Heart right ventricle (tissue), 16 donors: ENCODE data around the gene CYP2S1. TPM values are rescaled to one million over a fixed set of nuclear protein-coding genes. Genes with fewer than 3 reads are reported as not detected.

Experiments used
- ATAC-seq, 8 donors: fragments of 200-7000 bp; cut with Tn5 transposase; one replicate each; pipeline ENCODE4 v1.9.1; 2020; ENCODE audit warnings: mild to moderate bottlenecking in 8 of 8, moderate library complexity in 8 of 8, moderate number of reproducible peaks in 1 of 8
- DNase-seq, 2 donors: peaks; one replicate each; pipeline ENCODE4 v3.0.0-alpha.2; 2020
- H3K27ac ChIP-seq, 10 donors: fragments of 200-600 bp; sonication (generic) in 2 of 10; one replicate each; pipeline versions ENCODE4 v1.5.0 to v1.8.0; 2020 to 2022; ENCODE audit warnings: mild to moderate bottlenecking in 3 of 10
- H3K27me3 ChIP-seq, 7 donors: fragments of 200-600 bp; one replicate each; pipeline ENCODE4 v1.8.0; 2021 to 2022; ENCODE audit warnings: mild to moderate bottlenecking in 2 of 7
- H3K36me3 ChIP-seq, 9 donors: fragments of 200-600 bp; sonication (generic) in 1 of 9; one replicate each; pipeline versions ENCODE4 v1.5.0 to v1.8.0; 2020 to 2022; ENCODE audit warnings: mild to moderate bottlenecking in 2 of 9
- H3K4me1 ChIP-seq, 9 donors: fragments of 200-600 bp; sonication (generic) in 1 of 9; one replicate each; pipeline versions ENCODE4 v1.5.0 to v1.8.0; 2020 to 2022; ENCODE audit warnings: mild to moderate bottlenecking in 4 of 9
- H3K4me3 ChIP-seq, 10 donors: fragments of 200-600 bp; sonication (generic) in 2 of 10; one replicate each; pipeline versions ENCODE4 v1.5.0 to v1.8.0; 2020 to 2022; ENCODE audit warnings: mild to moderate bottlenecking in 7 of 10, moderate library complexity in 2 of 10
- H3K9me3 ChIP-seq, 11 donors: fragments of 200-600 bp in 10 of 11; sonication (generic) in 2 of 11; one replicate each; pipeline versions ENCODE4 v1.5.0 to v1.8.0; 2013 to 2022; ENCODE audit warnings: mild to moderate bottlenecking in 2 of 11, control low read depth in 1 of 11, moderate library complexity in 1 of 11
- CTCF ChIP-seq, 9 donors: fragments of 200-600 bp; sonication (generic) in 2 of 9; IDR thresholded peaks; one replicate each; pipeline versions ENCODE4 v1.5.0 to v1.8.0; 2021 to 2022; ENCODE audit warnings: antibody characterized with exemption in 9 of 9, mild to moderate bottlenecking in 5 of 9, moderate library complexity in 1 of 9
- WGBS, 2 donors: extraction: QIAGEN DNeasy Blood & Tissue Kit; methylation state at CpG; one replicate each; pipeline ENCODE4 v1.1.7; 2013; ENCODE audit warnings: inconsistent platforms in 1 of 2; 5-methylcytosine and 5-hydroxymethylcytosine counted together
- intact Hi-C, 10 donors: fragments of 100-400 bp; cut with DNase I; formaldehyde crosslinking; loops; one replicate each; pipeline versions ENCODE4 v1.11.1 to v1.14.2; 2022
- polyA plus RNA-seq, 2 donors: library from polyadenylated mRNA; stranded (reverse); fragments of 200-250 nt; gene quantifications; one replicate each; pipeline ENCODE4 v1.2.3, GENCODE V29; 2013
- total RNA-seq, 10 donors: library from RNA; stranded (reverse); fragmentation: NEBNext Ultra II Directional in 3 of 10; extraction: Animal tissue kit (Norgen Biotek cat#: 25700) in 3 of 10; gene quantifications; one replicate each; pipeline versions ENCODE4 v1.2.1 to v1.2.4, GENCODE V29; 2021 to 2023
- donor health status: Arrhythmogenic right ventricular cardiomyopathy.
- donor health status: ischemic (EF 13 %, LVEDD 7.1; RV severe dilation, severe dysfunction).
- donor health status: healthy with polysubstance abuse.
- donor health status: DM: no; HTN: yes; CAD: no.
- donor health status: DM: no; HTN: no; CAD: no.
- donor health status: ischemic (EF 25% LVEDD 6.9; RV normal size, moderate dysfunction).
- donor health status: ischemic (EF 25% LVEDD 5.7; RV mildly dilated, moderate dysfunction).
- donor health status: healthy.
- donor health status: DM: yes; HTN: yes; CAD: no.
- donor health status: Ischemic cardiomyopathy.
- donor health status: ischemic (EF 35%, LVEDD 5.7; RV mildly dilated, moderate dysfunction).
- donor health status: nonischemic (EF 11% LVEDD 7.7; RV severe dilation, severe dysfunction).
- donor health status: DM: yes; HTN: yes; CAD: no.
- donor health status: PGD.
- donor health status: ischemic (EF 29% LVEDD 5.4; RV normal size, mild dysfunction).
- donor health status: nonischemic (EF 23%, LVEDD 6.1; RV moderate dilation, normal function).

Gene CYP2S1
- total and polyA plus RNA-seq, 12 donors, result 0.29 to 1.1 (median 0.44) TPM; not detected in 5

- Histone ChIP-seq H3K36me3 (peaks cover 0 to 20% (median 0%) of the 10 kb centered on the region in 9 donors), H3K4me1 (peaks cover 5 to 32% (median 15%) of the 10 kb centered on the region in 9 donors), H3K27me3 (peaks cover 0 to 45% (median 0%) of the 10 kb centered on the region in 7 donors), H3K9me3 (no peaks in the 10 kb centered on the region), H3K4me3 (peak overlapping the region; percentile 27 to 61 (median 52)), H3K27ac (peak overlapping the region; percentile 61 to 87 (median 78))
- DNase-seq (peak in 1 of 2 donors; percentile 68), ATAC-seq (peak; percentile 59 to 81 (median 73))
- no peak for TF ChIP-seq CTCF (IDR thresholded peaks at IDR 0.05)
- 50% methylated on average over 29 of the region's 29 CpGs for WGBS, 2 donors
- intact Hi-C loops, result loop anchor here in 3 of 10 donors (5.0 kb wide), 1 partner anchor 37 kb away; the partner anchor contains the start of gene HNRNPUL1 (in 3 of the 3)
These were observed 32.4 kb downstream of the CYP2S1 start for GRCh38 chr19:41225238-41226052.

- Histone ChIP-seq H3K27ac (peak overlapping the region; percentile 61 to 87 (median 78)), H3K9me3 (no peaks in the 10 kb centered on the region), H3K36me3 (peaks cover 0 to 16% (median 0%) of the 10 kb centered on the region in 9 donors), H3K4me1 (peaks cover 5 to 26% (median 15%) of the 10 kb centered on the region in 9 donors), H3K4me3 (peak overlapping the region; percentile 27 to 61 (median 52)), H3K27me3 (peaks cover 0 to 39% (median 0%) of the 10 kb centered on the region in 7 donors)
- intact Hi-C loops, result loop anchor here in 3 of 10 donors (5.0 kb wide), 1 partner anchor 36 kb away; the partner anchor contains the start of gene HNRNPUL1 (in 3 of the 3)
- ATAC-seq, result peak; percentile 50 to 89 (median 74)
- no peak for TF ChIP-seq CTCF (IDR thresholded peaks at IDR 0.05)
- WGBS, 2 donors, result 4 to 5% methylated on average over 61 to 67 of the region's 67 CpGs
- peak; percentile 61 to 76 for DNase-seq
These were observed 33.2 kb downstream of the CYP2S1 start for GRCh38 chr19:41226053-41226873.

- Histone ChIP-seq H3K27ac (peak overlapping the region in 9 of 10 donors; percentile 61 to 87 (median 79)), H3K36me3 (peaks cover 0 to 9% (median 0%) of the 10 kb centered on the region in 9 donors), H3K27me3 (peaks cover 0 to 39% (median 0%) of the 10 kb centered on the region in 7 donors), H3K4me1 (peaks cover 5 to 26% (median 15%) of the 10 kb centered on the region in 9 donors), H3K9me3 (no peaks in the 10 kb centered on the region), H3K4me3 (peak overlapping the region in 8 of 10 donors; percentile 27 to 61 (median 54))
- 60 to 64% methylated on average over 9 of the region's 9 CpGs for WGBS, 2 donors
- intact Hi-C loops, result loop anchor here in 3 of 10 donors (5.0 kb wide), 1 partner anchor 35 kb away; the partner anchor contains the start of gene HNRNPUL1 (in 3 of the 3)
- ATAC-seq, result no peak
- TF ChIP-seq CTCF (IDR thresholded peaks at IDR 0.05), result no peak
- DNase-seq, result no peak
These were observed 33.9 kb downstream of the CYP2S1 start for GRCh38 chr19:41226874-41227390.
